Omental fat pad (tissue), 4 donors: ENCODE data around the gene PLEKHH1. TPM values are rescaled to one million over a fixed set of nuclear protein-coding genes. Genes with fewer than 3 reads are reported as not detected.

Experiments
- ATAC-seq: fragments of 150-250 bp; one replicate; pipeline ENCODE4 v1.9.1; 2016; ENCODE audit warnings: mild to moderate bottlenecking, moderate library complexity; ENCODE audit not compliant: low FRiP score
- DNase-seq: peaks from one replicate; pipeline ENCODE4 v3.0.0-alpha.2; 2019; ENCODE audit warnings: low spot score
- CTCF ChIP-seq, 3 donors: fragments of 450-650 bp; IDR thresholded peaks; one replicate each; pipeline ENCODE4 v1.5.1; 2016 to 2017; ENCODE audit warnings: antibody characterized with exemption in 3 of 3, mild to moderate bottlenecking in 3 of 3, moderate library complexity in 2 of 3
- small RNA-seq: library from RNA; depleted of rRNA; stranded (forward); fragments of <200 nt; gene quantifications from one replicate; pipeline ENCODE3, GENCODE V24; 2016
- total RNA-seq, 4 donors: library from RNA; depleted of rRNA; stranded (reverse); fragments of >200 nt; gene quantifications; one replicate each; pipeline ENCODE4 v1.1.0, GENCODE V29; 2016

The PLEKHH1 gene
- total RNA-seq, 4 donors from 2014 or later = 1.7 to 7.5 (median 5.5) TPM

GRCh38 chr14:67633451-67634147, 100.5 kb downstream of the PLEKHH1 start:
- ATAC-seq (no peak), DNase-seq (no peak)
- no peak for TF ChIP-seq CTCF (IDR thresholded peaks at IDR 0.05)

GRCh38 chr14:67636361-67636919, 103.3 kb downstream of the PLEKHH1 start:
- no peak for ATAC-seq
- DNase-seq = no peak
- no peak for TF ChIP-seq CTCF (IDR thresholded peaks at IDR 0.05)

GRCh38 chr14:67638642-67639041, 105.6 kb downstream of the PLEKHH1 start:
- no peak for DNase-seq
- ATAC-seq = no peak
- TF ChIP-seq CTCF (IDR thresholded peaks at IDR 0.05) = no peak

Small RNAs within 50 kb of the gene (small RNA-seq; reads per million reads assigned to genes)
- gene AL132640.3 (not detected), gene RF00019 (not detected)

Other genes starting within 250 kb of the PLEKHH1 start
- 10 to 100 TPM; 61.2 to 82.7 (median 73.1) TPM for gene ATP6V1D, start 173.5 kb upstream of the PLEKHH1 start, total RNA-seq
- 100 to 1,000 TPM in 2 of 4 donors, 10 to 100 TPM in 2; 43.0 to 150 (median 89.6) TPM for gene EIF2S1, start 173.0 kb upstream of the PLEKHH1 start, total RNA-seq
- gene PLEK2, start 121.1 kb upstream of the PLEKHH1 start, total RNA-seq = 1 to 10 TPM in 3 of 4 donors, not detected in 1; 1.8 to 4.5 (median 3.4) TPM
- gene TMEM229B, start 44.6 kb upstream of the PLEKHH1 start, total RNA-seq = 1 to 10 TPM in 2 of 4 donors, under 1 TPM in 2; 0.84 to 6.6 (median 1.3) TPM
- gene PIGH, start 67.0 kb downstream of the PLEKHH1 start, total RNA-seq = 10 to 100 TPM; 16.0 to 27.7 (median 24.9) TPM
- gene ARG2, start 86.6 kb downstream of the PLEKHH1 start, total RNA-seq = 10 to 100 TPM in 3 of 4 donors, 1 to 10 TPM in 1; 1.6 to 13.9 (median 11.3) TPM
- gene VTI1B, start 141.3 kb downstream of the PLEKHH1 start, total RNA-seq = 100 to 1,000 TPM in 3 of 4 donors, 10 to 100 TPM in 1; 96.1 to 133 (median 114) TPM
- gene RDH11, start 162.5 kb downstream of the PLEKHH1 start, total RNA-seq = 10 to 100 TPM; 29.4 to 38.8 (median 35.3) TPM
- gene RDH12, start 168.6 kb downstream of the PLEKHH1 start, total RNA-seq = under 1 TPM in 1 of 4 donors, not detected in 3; 0.28 TPM